Measurements from ENCODE around the gene LDLR.

DNA sequence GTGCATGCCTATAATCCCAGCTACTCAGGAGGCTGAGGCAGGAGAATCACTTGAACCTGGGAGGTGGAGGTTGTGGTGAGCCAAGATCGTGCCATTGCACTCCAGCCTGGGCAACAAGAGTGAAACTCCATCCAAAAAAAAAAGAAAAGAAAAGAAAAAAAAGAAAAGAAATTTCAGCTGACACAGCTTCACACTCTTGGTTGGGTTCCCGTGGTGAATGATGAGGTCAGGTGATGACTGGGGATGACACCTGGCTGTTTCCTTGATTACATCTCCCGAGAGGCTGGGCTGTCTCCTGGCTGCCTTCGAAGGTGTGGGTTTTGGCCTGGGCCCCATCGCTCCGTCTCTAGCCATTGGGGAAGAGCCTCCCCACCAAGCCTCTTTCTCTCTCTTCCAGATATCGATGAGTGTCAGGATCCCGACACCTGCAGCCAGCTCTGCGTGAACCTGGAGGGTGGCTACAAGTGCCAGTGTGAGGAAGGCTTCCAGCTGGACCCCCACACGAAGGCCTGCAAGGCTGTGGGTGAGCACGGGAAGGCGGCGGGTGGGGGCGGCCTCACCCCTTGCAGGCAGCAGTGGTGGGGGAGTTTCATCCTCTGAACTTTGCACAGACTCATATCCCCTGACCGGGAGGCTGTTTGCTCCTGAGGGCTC lies 22.0 kb downstream of the LDLR start:
- TF ChIP-seq, protein P1, sequence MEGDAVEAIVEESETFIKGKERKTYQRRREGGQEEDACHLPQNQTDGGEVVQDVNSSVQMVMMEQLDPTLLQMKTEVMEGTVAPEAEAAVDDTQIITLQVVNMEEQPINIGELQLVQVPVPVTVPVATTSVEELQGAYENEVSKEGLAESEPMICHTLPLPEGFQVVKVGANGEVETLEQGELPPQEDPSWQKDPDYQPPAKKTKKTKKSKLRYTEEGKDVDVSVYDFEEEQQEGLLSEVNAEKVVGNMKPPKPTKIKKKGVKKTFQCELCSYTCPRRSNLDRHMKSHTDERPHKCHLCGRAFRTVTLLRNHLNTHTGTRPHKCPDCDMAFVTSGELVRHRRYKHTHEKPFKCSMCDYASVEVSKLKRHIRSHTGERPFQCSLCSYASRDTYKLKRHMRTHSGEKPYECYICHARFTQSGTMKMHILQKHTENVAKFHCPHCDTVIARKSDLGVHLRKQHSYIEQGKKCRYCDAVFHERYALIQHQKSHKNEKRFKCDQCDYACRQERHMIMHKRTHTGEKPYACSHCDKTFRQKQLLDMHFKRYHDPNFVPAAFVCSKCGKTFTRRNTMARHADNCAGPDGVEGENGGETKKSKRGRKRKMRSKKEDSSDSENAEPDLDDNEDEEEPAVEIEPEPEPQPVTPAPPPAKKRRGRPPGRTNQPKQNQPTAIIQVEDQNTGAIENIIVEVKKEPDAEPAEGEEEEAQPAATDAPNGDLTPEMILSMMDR (IDR thresholded peaks at IDR 0.05): no peak
- TF ChIP-seq EZH2 (IDR thresholded peaks at IDR 0.05; ENCODE audit: borderline replicate concordance, insufficient read depth, low read depth, low read length, poor library complexity, severe bottlenecking): no peak
